HepG2 (cell line): ENCODE data around the gene C18orf63. TPM values are rescaled to one million over a fixed set of nuclear protein-coding genes. Genes with fewer than 3 reads are reported as not detected.

ENCODE experiments used
- ATAC-seq: fragments of 200-7000 bp; cut with Tn5 transposase; 3 replicates; pipeline ENCODE4 v1.9.1; 2020; ENCODE audit warnings: mild to moderate bottlenecking, moderate library complexity
- BruUV-seq: library from RNA; stranded (reverse); fragments of 400-500 nt; replicated peaks from 2 replicates; lab custom pipeline; 2021; lab: Mats Ljungman, UMichigan
- CTCF ChIA-PET: fragments of 300-600 bp; formaldehyde crosslinking; extraction: SDS; loops from one replicate; lab custom pipeline; 2021; ENCODE audit warnings: low total read pairs, inconsistent platforms, low intra/inter-chr PET ratio; lab: Yijun Ruan, JAX
- POLR2A ChIA-PET: fragments of 350-600 bp; sonication (Branson Sonifier 250); formaldehyde crosslinking; loops from one replicate; lab custom pipeline; 2020; ENCODE audit warnings: antibody characterized with exemption, inconsistent platforms; lab: Yijun Ruan, JAX
- DNase-seq: peaks from one replicate; pipeline ENCODE4 v3.0.0-alpha.2; 2015; ENCODE audit warnings: low spot score
- FAIRE-seq: peaks from 3 replicates; lab custom pipeline; 2011; peaks lifted over from hg19 to GRCh38; lab: Jason Lieb, UNC
- H2AFZ ChIP-seq: one replicate; pipeline ENCODE4 v1.6.1; 2011; ENCODE audit warnings: low read length, inconsistent platforms
- H3K27ac ChIP-seq: fragments of 300-600 bp; 3 replicates; pipeline ENCODE4 v1.8.0; 2011; ENCODE audit warnings: mixed run types, mild to moderate bottlenecking, mixed read lengths, low read length, inconsistent platforms; ENCODE audit not compliant: insufficient read depth; ENCODE audit errors: extremely low read length
- H3K27me3 ChIP-seq, 2 experiments: fragments of 200-600 bp in 1 of 2; 2 replicates in 1 of 2; 3 replicates in 1 of 2; pipeline versions ENCODE4 v1.6.0 to v1.8.0; 2011; ENCODE audit warnings: low read length in 2 of 2, mild to moderate bottlenecking in 2 of 2, moderate library complexity in 2 of 2, inconsistent platforms in 1 of 2; ENCODE audit not compliant: insufficient read depth in 2 of 2, control insufficient read depth in 1 of 2
- H3K36me3 ChIP-seq, 2 experiments: fragments of 200-600 bp in 1 of 2; replicated peaks in 1 of 2; 2 replicates in 1 of 2; 3 replicates in 1 of 2; pipeline versions ENCODE4 v1.5.1 to v1.8.0; 2011; ENCODE audit warnings: low read length in 2 of 2, inconsistent platforms in 1 of 2; ENCODE audit not compliant: insufficient read depth in 2 of 2, control insufficient read depth in 1 of 2
- H3K4me1 ChIP-seq: 2 replicates; pipeline ENCODE4 v1.5.1; 2012; ENCODE audit warnings: low read length, inconsistent platforms; ENCODE audit not compliant: insufficient read depth
- H3K4me2 ChIP-seq: 2 replicates; pipeline ENCODE4 v1.6.0; 2011; ENCODE audit warnings: low read depth, low read length, inconsistent platforms
- H3K4me3 ChIP-seq, 3 experiments: fragments of 200-600 bp in 1 of 3; sonication (generic), shearing (Covaris generic) in 1 of 3; replicated peaks in 1 of 3; 2 replicates each; pipeline ENCODE4 v1.5.1; 2011 to 2016; ENCODE audit warnings: low read length in 3 of 3, inconsistent platforms in 2 of 3, low read depth in 2 of 3, mild to moderate bottlenecking in 2 of 3, control low read depth in 1 of 3, mixed read lengths in 1 of 3; ENCODE audit not compliant: insufficient read depth in 1 of 3
- H3K79me2 ChIP-seq: one replicate; pipeline ENCODE4 v1.6.1; 2011; ENCODE audit warnings: low read length, inconsistent platforms; ENCODE audit not compliant: insufficient read depth
- H3K9ac ChIP-seq: 2 replicates; pipeline ENCODE4 v1.6.0; 2011; ENCODE audit warnings: mild to moderate bottlenecking, low read depth, low read length, inconsistent platforms; ENCODE audit not compliant: insufficient read depth
- H3K9me3 ChIP-seq: 2 replicates; pipeline ENCODE4 v1.5.1; 2012; ENCODE audit warnings: mild to moderate bottlenecking, low read length
- H4K20me1 ChIP-seq: 2 replicates; pipeline ENCODE4 v1.6.0; 2011; ENCODE audit warnings: inconsistent platforms, mild to moderate bottlenecking, low read length, moderate library complexity; ENCODE audit not compliant: insufficient read depth
- EP300 ChIP-seq, 3 experiments: sonication (generic) in 1 of 3; formaldehyde crosslinking in 1 of 3; IDR thresholded peaks; 2 replicates each; pipeline versions ENCODE4 v1.5.1 to v1.6.1; 2011 to 2020; ENCODE audit warnings: low read depth in 2 of 3, low read length in 2 of 3, borderline replicate concordance in 1 of 3, improper control_type of control experiment in 1 of 3, mild to moderate bottlenecking in 1 of 3, missing genetic modification reagents in 1 of 3, moderate library complexity in 1 of 3
- HNRNPLL ChIP-seq: fragments of 200-400 bp; formaldehyde crosslinking; IDR thresholded peaks from 2 replicates; pipeline ENCODE4 v1.6.1; 2017; ENCODE audit warnings: mild to moderate bottlenecking, low read depth, low read length; ENCODE audit not compliant: poor library complexity, severe bottlenecking
- IRF2 ChIP-seq: IDR thresholded peaks from 2 replicates; pipeline ENCODE4 v1.6.1; 2018; ENCODE audit warnings: missing genetic modification reagents, missing compliant biosample characterization
- JARID2 ChIP-seq: sonication (generic); formaldehyde crosslinking; IDR thresholded peaks from 2 replicates; pipeline ENCODE4 v1.8.1; 2023; ENCODE audit warnings: missing genetic modification reagents, inconsistent platforms; ENCODE audit not compliant: insufficient replicate concordance
- MBD4 ChIP-seq: IDR thresholded peaks from 2 replicates; pipeline ENCODE4 v1.6.1; 2012; ENCODE audit warnings: low read length, inconsistent platforms, borderline replicate concordance
- MEIS1 ChIP-seq: sonication (generic); formaldehyde crosslinking; IDR thresholded peaks from 2 replicates; pipeline ENCODE4 v1.9.0; 2021; ENCODE audit warnings: mild to moderate bottlenecking, missing genetic modification reagents, moderate library complexity, borderline replicate concordance
- NBN ChIP-seq: fragments of 450-650 bp; conservative IDR thresholded peaks from 2 replicates; pipeline ENCODE4 v1.6.1; 2017
- NR1H2 ChIP-seq: sonication (generic); formaldehyde crosslinking; IDR thresholded peaks from 2 replicates; pipeline ENCODE4 v1.8.1; 2022; ENCODE audit warnings: low read depth, missing genetic modification reagents, borderline replicate concordance
- RORA ChIP-seq: sonication (generic); formaldehyde crosslinking; IDR thresholded peaks from 2 replicates; pipeline ENCODE4 v1.5.0; 2020; ENCODE audit warnings: mild to moderate bottlenecking, missing genetic modification reagents, moderate library complexity
- ZC3H4 ChIP-seq: sonication (generic); formaldehyde crosslinking; IDR thresholded peaks from 2 replicates; pipeline ENCODE4 v1.4.0; 2020; ENCODE audit warnings: missing genetic modification reagents, borderline replicate concordance
- ZNF674 ChIP-seq: sonication (generic); formaldehyde crosslinking; IDR thresholded peaks from 2 replicates; pipeline ENCODE4 v1.5.0; 2020; ENCODE audit warnings: low read depth, mild to moderate bottlenecking, missing genetic modification reagents
- WGBS: methylation state at CpG from one replicate; pipeline ENCODE4 v1.1.6; 2017; ENCODE audit warnings: low lambda C conversion rate; 5-methylcytosine and 5-hydroxymethylcytosine counted together
- in situ Hi-C: cut with HindIII; loops from 2 replicates; pipeline ENCODE4 v1.10.0; 2017; ENCODE audit warnings: low pct_unique_long_range_greater_than_20kb; ENCODE audit not compliant: extremely low pct_ligation_motif_present
- intact Hi-C: fragments of 100-400 bp; cut with micrococcal nuclease; formaldehyde crosslinking; loops from one replicate; pipeline ENCODE4 v1.10.0; 2022; ENCODE audit not compliant: unreplicated experiment
- polyA plus RNA-seq, 8 experiments: library from polyadenylated mRNA; depleted of rRNA in 3 of 8; stranded (reverse) in 7 of 8; unstranded in 1 of 8; fragments of >200 nt; fragmentation: Illumina TruSeq in 4 of 8; extraction: Trizol in 4 of 8; gene quantifications; 2 replicates each; pipeline versions ENCODE4 v1.2.1 to v1.2.3, GENCODE V29; 2011 to 2016; ENCODE audit warnings: low read depth in 4 of 8, missing spikeins in 1 of 8, mixed read lengths in 1 of 8; ENCODE audit not compliant: insufficient read depth in 1 of 8
- total RNA-seq, 5 experiments: library from RNA; depleted of rRNA; stranded (reverse); fragments of >200 nt; fragmentation: Illumina TruSeq; extraction: Trizol; gene quantifications; 2 replicates each; pipeline ENCODE4 v1.2.3, GENCODE V29; 2016; ENCODE audit warnings: low read depth in 1 of 5
- TF ChIP-seq, protein P1 (sequence below): sonication (generic); formaldehyde crosslinking; IDR thresholded peaks from 2 replicates; pipeline ENCODE4 v1.4.0; 2020; ENCODE audit warnings: missing genetic modification reagents
- TF ChIP-seq, protein P2 (sequence below): sonication (generic); formaldehyde crosslinking; IDR thresholded peaks from 2 replicates; pipeline ENCODE4 v1.4.0; 2020; ENCODE audit warnings: missing genetic modification reagents
- TF ChIP-seq, protein P3 (sequence below): sonication (generic); formaldehyde crosslinking; IDR thresholded peaks from 2 replicates; pipeline ENCODE4 v1.8.0; 2022; ENCODE audit warnings: mild to moderate bottlenecking, missing genetic modification reagents, moderate library complexity
- TF ChIP-seq, protein P4 (sequence below): sonication (generic); formaldehyde crosslinking; IDR thresholded peaks from 2 replicates; pipeline ENCODE4 v1.8.0; 2022; ENCODE audit warnings: mild to moderate bottlenecking, missing genetic modification reagents

C18orf63 gene
- total and polyA plus RNA-seq, 2 of the 13 experiments (the other 11 are each of a cell fraction or from before 2014, with no cell fraction given) = 0.01 TPM; not detected in 1

DNA sequence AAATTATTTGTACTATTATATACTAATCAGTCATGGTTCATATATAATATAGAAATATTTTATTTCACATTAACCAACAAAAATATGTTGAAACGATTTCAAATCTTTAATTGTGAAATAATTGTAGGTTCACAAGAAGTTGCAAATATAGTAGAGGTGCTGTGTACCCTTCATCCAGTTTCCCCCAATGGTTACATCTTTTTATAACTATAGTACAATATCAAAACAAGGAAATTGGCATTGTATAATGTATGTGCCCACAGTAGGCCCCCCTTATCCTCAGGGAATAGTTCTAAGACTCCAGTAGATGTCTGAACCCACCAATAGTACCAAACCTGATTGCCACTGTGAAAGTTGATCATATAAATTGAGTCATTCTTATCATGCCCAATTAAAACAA, 16.5 kb upstream of the C18orf63 start (continued):
- TF ChIP-seq, protein P1, sequence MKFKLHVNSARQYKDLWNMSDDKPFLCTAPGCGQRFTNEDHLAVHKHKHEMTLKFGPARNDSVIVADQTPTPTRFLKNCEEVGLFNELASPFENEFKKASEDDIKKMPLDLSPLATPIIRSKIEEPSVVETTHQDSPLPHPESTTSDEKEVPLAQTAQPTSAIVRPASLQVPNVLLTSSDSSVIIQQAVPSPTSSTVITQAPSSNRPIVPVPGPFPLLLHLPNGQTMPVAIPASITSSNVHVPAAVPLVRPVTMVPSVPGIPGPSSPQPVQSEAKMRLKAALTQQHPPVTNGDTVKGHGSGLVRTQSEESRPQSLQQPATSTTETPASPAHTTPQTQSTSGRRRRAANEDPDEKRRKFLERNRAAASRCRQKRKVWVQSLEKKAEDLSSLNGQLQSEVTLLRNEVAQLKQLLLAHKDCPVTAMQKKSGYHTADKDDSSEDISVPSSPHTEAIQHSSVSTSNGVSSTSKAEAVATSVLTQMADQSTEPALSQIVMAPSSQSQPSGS (CRISPR knock-in tag) = no peak
- TF ChIP-seq, protein P2, sequence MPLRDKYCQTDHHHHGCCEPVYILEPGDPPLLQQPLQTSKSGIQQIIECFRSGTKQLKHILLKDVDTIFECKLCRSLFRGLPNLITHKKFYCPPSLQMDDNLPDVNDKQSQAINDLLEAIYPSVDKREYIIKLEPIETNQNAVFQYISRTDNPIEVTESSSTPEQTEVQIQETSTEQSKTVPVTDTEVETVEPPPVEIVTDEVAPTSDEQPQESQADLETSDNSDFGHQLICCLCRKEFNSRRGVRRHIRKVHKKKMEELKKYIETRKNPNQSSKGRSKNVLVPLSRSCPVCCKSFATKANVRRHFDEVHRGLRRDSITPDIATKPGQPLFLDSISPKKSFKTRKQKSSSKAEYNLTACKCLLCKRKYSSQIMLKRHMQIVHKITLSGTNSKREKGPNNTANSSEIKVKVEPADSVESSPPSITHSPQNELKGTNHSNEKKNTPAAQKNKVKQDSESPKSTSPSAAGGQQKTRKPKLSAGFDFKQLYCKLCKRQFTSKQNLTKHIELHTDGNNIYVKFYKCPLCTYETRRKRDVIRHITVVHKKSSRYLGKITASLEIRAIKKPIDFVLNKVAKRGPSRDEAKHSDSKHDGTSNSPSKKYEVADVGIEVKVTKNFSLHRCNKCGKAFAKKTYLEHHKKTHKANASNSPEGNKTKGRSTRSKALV = no peak
- TF ChIP-seq RORA (no peak), ZC3H4 (no peak), IRF2 (no peak), NBN (no peak), MBD4 (no peak), ZNF674 (CRISPR knock-in tag) (no peak), MEIS1 (CRISPR knock-in tag) (no peak)

DNA sequence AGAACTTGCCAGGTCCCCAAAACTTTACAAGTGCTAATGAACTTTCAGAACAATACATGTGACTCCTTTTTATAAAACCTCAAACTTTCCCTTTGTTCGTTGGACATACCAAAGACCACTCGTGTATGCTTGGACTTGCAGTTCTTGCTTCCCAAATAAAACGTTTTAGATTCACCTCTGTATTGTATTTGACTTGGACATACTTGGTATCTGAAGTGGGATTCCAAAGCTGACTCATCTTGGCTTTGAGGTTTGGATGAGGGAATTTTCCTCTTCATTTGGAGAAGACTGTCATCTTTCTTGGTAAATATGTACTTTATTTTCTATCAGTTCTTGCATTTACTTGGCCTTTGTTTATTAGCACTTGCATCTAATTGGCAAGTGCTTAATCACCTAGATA, 15.9 kb upstream of the C18orf63 start:
- ChIA-PET POLR2A (no interaction called here), CTCF (no interaction called here)
- no peak overlapping the region for H3K9ac ChIP-seq
- no peaks in the 10 kb centered on the region for H3K79me2 ChIP-seq
- DNase-seq (peak; percentile 36), ATAC-seq (no peak), FAIRE-seq (peak; percentile 28)
- no peak overlapping the region for H3K4me2 ChIP-seq
- no peak overlapping the region for H3K27ac ChIP-seq
- no peak overlapping the region for H2AFZ ChIP-seq
- H3K36me3 ChIP-seq = no peaks in the 10 kb centered on the region
- H3K4me3 ChIP-seq = no peak overlapping the region
- peaks cover 16% of the 10 kb centered on the region for H3K4me1 ChIP-seq
- H3K9me3 ChIP-seq = no peaks in the 10 kb centered on the region
- WGBS = 7% methylated on average over 3 of the region's 3 CpGs
- BruUV-seq = no TSS peak
- in situ Hi-C loops (loop anchor here (25.0 kb wide), 1 partner anchor 913 kb away; the partner anchor contains the start of genes PTGR3 and TSHZ1), intact Hi-C loops (no loop called here)
- no peaks in the 10 kb centered on the region for H3K27me3 ChIP-seq
- H4K20me1 ChIP-seq = no peaks in the 10 kb centered on the region
- TF ChIP-seq, protein P3, sequence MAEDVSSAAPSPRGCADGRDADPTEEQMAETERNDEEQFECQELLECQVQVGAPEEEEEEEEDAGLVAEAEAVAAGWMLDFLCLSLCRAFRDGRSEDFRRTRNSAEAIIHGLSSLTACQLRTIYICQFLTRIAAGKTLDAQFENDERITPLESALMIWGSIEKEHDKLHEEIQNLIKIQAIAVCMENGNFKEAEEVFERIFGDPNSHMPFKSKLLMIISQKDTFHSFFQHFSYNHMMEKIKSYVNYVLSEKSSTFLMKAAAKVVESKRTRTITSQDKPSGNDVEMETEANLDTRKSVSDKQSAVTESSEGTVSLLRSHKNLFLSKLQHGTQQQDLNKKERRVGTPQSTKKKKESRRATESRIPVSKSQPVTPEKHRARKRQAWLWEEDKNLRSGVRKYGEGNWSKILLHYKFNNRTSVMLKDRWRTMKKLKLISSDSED (CRISPR knock-in tag) = no peak
- TF ChIP-seq EP300 (IDR thresholded peaks at IDR 0.05; ENCODE audit: low read depth in 2 of 2, low read length in 2 of 2) = peak in 1 of 2 experiments; percentile 36; a peak in 1 of 4 replicates
- TF ChIP-seq EP300 (CRISPR knock-in tag; IDR thresholded peaks at IDR 0.05; ENCODE audit: borderline replicate concordance) = no peak
- TF ChIP-seq, protein P4, sequence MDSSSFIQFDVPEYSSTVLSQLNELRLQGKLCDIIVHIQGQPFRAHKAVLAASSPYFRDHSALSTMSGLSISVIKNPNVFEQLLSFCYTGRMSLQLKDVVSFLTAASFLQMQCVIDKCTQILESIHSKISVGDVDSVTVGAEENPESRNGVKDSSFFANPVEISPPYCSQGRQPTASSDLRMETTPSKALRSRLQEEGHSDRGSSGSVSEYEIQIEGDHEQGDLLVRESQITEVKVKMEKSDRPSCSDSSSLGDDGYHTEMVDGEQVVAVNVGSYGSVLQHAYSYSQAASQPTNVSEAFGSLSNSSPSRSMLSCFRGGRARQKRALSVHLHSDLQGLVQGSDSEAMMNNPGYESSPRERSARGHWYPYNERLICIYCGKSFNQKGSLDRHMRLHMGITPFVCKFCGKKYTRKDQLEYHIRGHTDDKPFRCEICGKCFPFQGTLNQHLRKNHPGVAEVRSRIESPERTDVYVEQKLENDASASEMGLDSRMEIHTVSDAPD (CRISPR knock-in tag) = no peak
- TF ChIP-seq HNRNPLL = no peak
- no peak for TF ChIP-seq JARID2
- TF ChIP-seq NR1H2 (CRISPR knock-in tag) = no peak
